Measurements from ENCODE around the gene SCGB1C2.
"Not testable (repeated sequence)": the region's sequence is repeated elsewhere in the genome, so short reads cannot be mapped to it uniquely, and the experiment has no call there.

Gene SCGB1C2

DNA sequence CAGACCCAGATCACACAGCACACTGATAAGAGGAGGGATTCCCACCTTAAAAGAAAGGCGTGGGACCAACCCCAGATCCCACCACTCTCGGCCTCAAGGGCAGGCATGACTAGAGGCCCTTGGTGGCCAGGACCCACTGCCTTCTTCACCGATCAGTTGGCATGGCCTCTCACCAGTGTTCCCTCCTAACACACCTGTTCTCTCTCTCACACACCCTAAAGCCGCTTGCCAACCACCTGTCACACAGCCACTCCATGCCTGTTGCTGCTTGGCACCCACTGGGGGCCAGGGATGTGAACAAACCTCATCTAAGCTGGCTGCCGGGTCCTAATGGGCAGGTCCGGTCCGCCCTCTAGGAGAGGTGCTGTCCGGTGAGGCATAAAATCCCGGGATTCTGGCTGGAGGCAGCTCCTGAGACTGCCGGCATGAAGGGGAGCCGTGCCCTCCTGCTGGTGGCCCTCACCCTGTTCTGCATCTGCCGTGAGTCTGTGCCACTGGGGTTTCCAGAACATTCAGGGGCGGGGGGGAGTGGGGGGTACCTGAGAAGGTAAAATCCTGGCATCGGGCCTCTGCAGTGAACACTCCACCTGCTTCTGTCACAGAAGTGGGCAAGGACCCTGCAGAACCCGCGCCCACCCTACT is at the start of gene SCGB1C2:
TSS of gene SCGB1C2 (plus strand) at position 404 of the 642 bp plus-strand sequence. CDS start at position 426, 22 bp downstream.
- H3K4me1 Mint-ChIP-seq (ENCODE audit: low read depth); H3K4me3 Mint-ChIP-seq; H3K27ac Mint-ChIP-seq; H3K36me3 Mint-ChIP-seq; H3K27me3 Mint-ChIP-seq; H3K9me3 Mint-ChIP-seq (ENCODE audit: low read depth): not testable (repeated sequence)

DNA sequence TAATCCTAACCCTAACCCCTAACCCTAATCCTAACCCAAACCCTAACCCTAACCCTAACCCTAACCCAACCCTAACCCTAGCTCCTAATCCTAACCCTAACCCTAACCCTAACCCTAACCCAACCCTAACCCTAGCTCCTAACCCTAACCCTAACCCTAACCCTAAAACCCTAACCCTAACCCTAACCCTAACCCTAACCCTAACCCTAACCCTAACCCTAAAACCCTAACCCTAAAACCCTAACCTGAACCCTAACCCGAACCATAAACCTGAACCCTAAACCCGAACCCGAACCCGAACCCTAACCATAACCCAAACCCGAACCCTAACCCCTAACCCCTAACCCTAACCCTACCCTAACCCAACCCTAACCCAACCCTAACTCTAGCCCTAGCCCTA is 24.3 kb upstream of the SCGB1C2 start:
- not testable (repeated sequence) for H3K36me3 Mint-ChIP-seq; H3K4me1 Mint-ChIP-seq (ENCODE audit: low read depth); H3K27ac Mint-ChIP-seq; H3K9me3 Mint-ChIP-seq (ENCODE audit: low read depth); H3K4me3 Mint-ChIP-seq; H3K27me3 Mint-ChIP-seq

GRCh38 chr17:118339-118917 is 18.9 kb upstream of the SCGB1C2 start:
- H3K9me3 Mint-ChIP-seq (ENCODE audit: low read depth); H3K4me3 Mint-ChIP-seq; H3K27ac Mint-ChIP-seq: not testable (repeated sequence)

DNA sequence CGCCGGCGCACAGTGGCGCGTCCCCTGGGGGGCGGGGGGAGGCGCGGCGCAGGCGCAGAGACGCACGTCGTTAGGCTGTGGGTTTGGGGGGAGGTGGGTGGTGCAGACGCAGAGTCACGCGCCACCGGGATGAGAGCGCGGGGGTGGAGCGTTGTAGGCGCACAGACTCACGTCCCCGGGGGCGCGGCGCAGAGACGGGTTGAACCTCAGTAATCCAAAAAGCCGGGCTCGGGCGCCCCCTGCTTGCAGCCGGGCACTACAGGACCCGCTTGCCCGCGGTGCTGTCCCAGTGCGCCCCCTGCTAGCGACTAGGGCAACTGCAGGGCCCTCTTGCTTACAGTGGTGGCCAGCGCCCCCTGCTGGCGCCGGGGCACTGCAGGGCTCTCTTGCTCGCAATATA is 3.4 kb upstream of the SCGB1C2 start:
- not testable (repeated sequence) for H3K4me1 Mint-ChIP-seq (ENCODE audit: low read depth); H3K4me3 Mint-ChIP-seq; H3K36me3 Mint-ChIP-seq; H3K27ac Mint-ChIP-seq; H3K27me3 Mint-ChIP-seq; H3K9me3 Mint-ChIP-seq (ENCODE audit: low read depth)

More at GRCh38 chr17:118339-118917, 18.9 kb upstream of the SCGB1C2 start:
- H3K27me3 Mint-ChIP-seq; H3K4me1 Mint-ChIP-seq (ENCODE audit: low read depth); H3K36me3 Mint-ChIP-seq: not testable (repeated sequence)

DNA sequence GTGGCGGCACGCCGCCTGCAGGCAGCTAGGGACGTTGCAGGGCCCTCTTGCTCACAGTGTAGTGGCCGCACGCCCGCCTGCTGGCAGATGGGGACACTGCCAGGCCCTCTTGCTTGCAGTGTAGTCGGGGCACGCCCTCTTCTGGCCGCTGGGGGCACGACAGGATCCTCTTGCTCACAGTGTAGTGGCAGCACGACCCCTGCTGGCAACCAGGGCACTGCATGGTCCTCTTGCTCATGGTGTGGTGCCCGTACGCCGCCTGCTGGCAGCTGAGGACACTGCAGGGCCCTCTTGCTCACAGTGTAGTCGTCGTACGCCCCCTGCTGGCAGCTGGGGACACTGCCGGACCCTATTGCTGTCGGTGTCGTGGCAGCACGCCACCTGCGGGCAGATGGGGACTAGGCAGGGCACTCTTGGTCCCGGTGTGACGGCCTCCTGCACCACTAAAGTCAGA is 3.0 kb upstream of the SCGB1C2 start:
- not testable (repeated sequence) for H3K4me3 Mint-ChIP-seq; H3K27ac Mint-ChIP-seq; H3K4me1 Mint-ChIP-seq (ENCODE audit: low read depth); H3K9me3 Mint-ChIP-seq (ENCODE audit: low read depth); H3K36me3 Mint-ChIP-seq; H3K27me3 Mint-ChIP-seq

GRCh38 chr17:135022-135421 is 2.3 kb upstream of the SCGB1C2 start:
- not testable (repeated sequence) for H3K4me3 Mint-ChIP-seq; H3K9me3 Mint-ChIP-seq (ENCODE audit: low read depth); H3K36me3 Mint-ChIP-seq; H3K4me1 Mint-ChIP-seq (ENCODE audit: low read depth); H3K27me3 Mint-ChIP-seq; H3K27ac Mint-ChIP-seq

GRCh38 chr17:135895-136294 is 1.5 kb upstream of the SCGB1C2 start:
- H3K27ac Mint-ChIP-seq; H3K9me3 Mint-ChIP-seq (ENCODE audit: low read depth); H3K4me3 Mint-ChIP-seq; H3K36me3 Mint-ChIP-seq; H3K27me3 Mint-ChIP-seq; H3K4me1 Mint-ChIP-seq (ENCODE audit: low read depth): not testable (repeated sequence)

DNA sequence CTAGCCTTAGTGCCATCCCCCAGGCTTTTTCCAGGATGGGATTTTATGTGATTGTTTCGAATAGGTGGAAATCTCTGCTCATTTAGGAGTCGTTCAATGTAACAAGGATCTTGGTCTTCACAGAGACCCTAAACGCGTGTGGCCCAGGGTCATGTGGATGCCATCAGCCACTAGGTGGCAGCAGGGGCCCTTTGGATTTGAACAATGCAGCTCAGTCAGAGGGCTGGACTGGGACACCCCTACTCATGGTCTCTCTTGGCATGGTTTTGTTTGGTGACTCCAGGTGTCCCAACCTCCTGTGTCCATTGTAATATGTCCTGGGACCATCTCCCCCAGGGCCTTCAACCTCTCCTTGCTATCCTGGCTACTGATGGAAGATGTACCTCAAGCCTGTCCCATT is 838 bp upstream of the SCGB1C2 start:
- H3K4me1 Mint-ChIP-seq (ENCODE audit: low read depth); H3K9me3 Mint-ChIP-seq (ENCODE audit: low read depth); H3K36me3 Mint-ChIP-seq; H3K27ac Mint-ChIP-seq; H3K4me3 Mint-ChIP-seq; H3K27me3 Mint-ChIP-seq: not testable (repeated sequence)

DNA sequence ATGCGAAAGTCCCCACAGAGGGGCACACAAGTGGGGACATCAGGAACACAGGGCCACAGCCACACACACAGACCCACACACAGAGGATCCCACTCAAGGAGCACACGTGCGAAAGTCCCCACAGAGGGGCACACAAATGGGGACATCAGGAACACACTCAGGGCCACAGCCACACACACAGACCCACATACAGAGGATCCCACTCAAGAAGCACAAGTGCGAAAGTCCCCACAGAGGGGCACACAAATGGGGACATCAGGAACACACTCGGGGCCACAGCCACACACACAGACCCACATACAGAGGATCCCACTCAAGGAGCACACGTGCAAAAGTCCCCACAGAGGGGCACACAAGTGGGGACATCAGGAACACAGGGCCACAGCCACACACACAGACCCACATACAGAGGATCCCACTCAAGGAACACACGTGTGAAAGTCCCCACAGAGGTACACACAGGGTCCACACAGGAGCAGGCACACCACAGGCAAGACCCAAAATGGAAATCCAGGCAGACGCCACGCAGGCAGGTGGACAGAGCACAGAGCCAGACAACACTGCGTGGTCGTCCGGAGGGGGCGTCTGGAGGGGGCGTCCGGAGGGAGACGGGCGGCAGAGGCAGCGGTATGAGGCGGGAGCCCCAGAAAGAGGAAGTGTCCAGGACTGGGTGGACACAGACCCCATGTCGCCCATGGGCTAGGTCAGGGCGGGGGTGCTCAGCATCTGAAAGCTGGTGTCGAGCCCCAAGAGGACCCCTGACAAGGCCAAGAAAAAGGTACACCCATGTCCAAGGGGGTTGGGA is 2.2 kb downstream of the SCGB1C2 start:
- not testable (repeated sequence) for H3K27me3 Mint-ChIP-seq; H3K27ac Mint-ChIP-seq; H3K36me3 Mint-ChIP-seq; H3K4me3 Mint-ChIP-seq; H3K9me3 Mint-ChIP-seq (ENCODE audit: low read depth); H3K4me1 Mint-ChIP-seq (ENCODE audit: low read depth)

GRCh38 chr17:142102-142661 is 4.8 kb downstream of the SCGB1C2 start:
- Mint-ChIP-seq H3K9me3 (ENCODE audit: low read depth) (no peaks in the 10 kb centered on the region), H3K4me3 (no peak overlapping the region), H3K4me1 (ENCODE audit: low read depth) (peaks cover 1% of the 10 kb centered on the region), H3K27ac (no peak overlapping the region), H3K27me3 (no peaks in the 10 kb centered on the region), H3K36me3 (no peaks in the 10 kb centered on the region)

DNA sequence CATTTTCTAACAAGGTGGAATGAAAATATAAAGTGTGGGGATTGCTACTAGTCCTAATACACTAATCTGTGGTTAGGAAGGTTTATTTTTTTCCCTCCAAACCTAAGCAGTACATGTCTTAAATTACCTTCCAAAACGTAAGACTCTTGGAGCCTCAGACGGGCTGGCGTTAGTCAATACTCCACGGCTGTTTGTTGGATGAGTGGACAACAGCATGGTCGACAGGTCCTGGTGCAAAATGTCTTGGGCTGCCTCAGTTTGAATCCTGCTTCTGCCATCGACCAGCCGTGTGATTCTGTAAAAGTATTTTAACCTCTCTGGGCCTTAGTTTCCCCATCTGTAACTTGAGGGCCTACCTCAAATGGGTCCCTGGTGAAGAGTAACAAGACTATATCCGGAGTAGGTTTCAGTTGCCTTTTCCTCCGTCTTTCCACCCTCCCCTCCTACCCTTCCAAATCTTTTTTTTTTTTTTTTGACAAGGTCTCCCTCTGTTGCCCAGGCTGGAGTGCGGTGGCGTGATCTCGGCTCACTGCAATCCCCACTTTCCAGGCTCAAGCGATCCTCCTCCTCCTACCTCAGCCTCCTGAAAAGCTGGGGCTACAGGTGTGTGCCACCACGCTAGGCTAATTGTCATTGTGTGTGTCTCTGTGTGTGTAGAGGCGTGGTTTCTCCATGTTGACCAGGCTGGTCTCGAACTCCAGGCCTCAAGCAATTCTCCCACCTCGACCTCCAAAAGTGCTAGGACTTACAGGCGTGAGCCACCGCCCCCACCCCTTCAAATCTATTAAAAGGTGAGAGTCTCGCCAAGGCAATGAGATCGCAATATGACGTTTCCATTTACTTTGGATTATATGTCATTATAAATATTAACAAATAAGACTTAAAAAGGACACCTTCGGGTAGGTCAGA is 5.8 kb downstream of the SCGB1C2 start:
- no peak overlapping the region for H3K4me3 Mint-ChIP-seq
- H3K4me1 Mint-ChIP-seq (ENCODE audit: low read depth) = peaks cover 1% of the 10 kb centered on the region
- no peaks in the 10 kb centered on the region for H3K27me3 Mint-ChIP-seq
- no peaks in the 10 kb centered on the region for H3K36me3 Mint-ChIP-seq
- H3K27ac Mint-ChIP-seq = no peak overlapping the region
- H3K9me3 Mint-ChIP-seq (ENCODE audit: low read depth) = no peaks in the 10 kb centered on the region

DNA sequence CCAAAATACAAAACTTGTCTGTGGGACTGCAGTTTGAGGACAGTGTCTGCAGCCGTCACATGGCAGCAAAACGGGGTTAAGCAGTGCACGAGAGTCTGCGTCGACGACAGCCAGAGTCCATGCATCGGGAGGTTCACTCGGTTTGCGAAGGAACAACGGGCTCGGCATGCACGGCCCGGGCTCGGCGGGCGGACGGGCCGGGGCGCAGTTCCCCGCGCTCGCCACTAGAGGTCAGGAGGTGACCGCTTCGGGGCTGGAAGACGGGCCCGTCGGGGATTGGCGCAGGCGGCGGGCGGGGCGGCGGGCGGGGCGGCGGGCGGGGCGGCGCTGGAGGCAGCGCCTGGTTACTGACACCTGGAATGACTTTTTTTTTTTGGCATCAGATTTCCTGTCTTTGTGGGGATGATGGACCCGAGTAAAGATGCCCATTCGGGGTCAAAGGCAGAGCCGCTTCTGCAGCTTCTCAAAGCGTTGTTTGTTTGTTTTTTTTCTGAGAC is 6.5 kb downstream of the SCGB1C2 start:
- no peak overlapping the region for H3K4me3 Mint-ChIP-seq
- peaks cover 1% of the 10 kb centered on the region for H3K4me1 Mint-ChIP-seq (ENCODE audit: low read depth)
- no peaks in the 10 kb centered on the region for H3K36me3 Mint-ChIP-seq

GRCh38 chr17:144936-145670 is 7.7 kb downstream of the SCGB1C2 start:
- H3K36me3 Mint-ChIP-seq = no peaks in the 10 kb centered on the region
- no peaks in the 10 kb centered on the region for H3K9me3 Mint-ChIP-seq (ENCODE audit: low read depth)
- peaks cover 1% of the 10 kb centered on the region for H3K4me1 Mint-ChIP-seq (ENCODE audit: low read depth)
- no peak overlapping the region for H3K4me3 Mint-ChIP-seq
- H3K27me3 Mint-ChIP-seq = no peaks in the 10 kb centered on the region
- H3K27ac Mint-ChIP-seq = no peak overlapping the region

More for the DNA sequence above, 6.5 kb downstream of the SCGB1C2 start:
- H3K9me3 Mint-ChIP-seq (ENCODE audit: low read depth) = no peaks in the 10 kb centered on the region
- no peak overlapping the region for H3K27ac Mint-ChIP-seq
- H3K27me3 Mint-ChIP-seq = no peaks in the 10 kb centered on the region

Measured in activated naive CD8-positive, alpha-beta T cell (primary cell).